AG08396 (cell line): ENCODE measurements around the gene C22orf42.
A peak's percentile ranks its signal among the peaks of the same experiment; 100 is the strongest.
"Not testable (repeated sequence)": the region's sequence is repeated elsewhere in the genome, so short reads cannot be mapped to it uniquely, and the experiment has no call there.

ENCODE experiments used
- DNase-seq: peaks from one replicate; pipeline ENCODE4 v3.0.0; 2012; ENCODE audit warnings: low spot score, mixed read lengths

Gene C22orf42

GRCh38 chr22:32183625-32184024, 24.5 kb upstream of the C22orf42 start:
- DNase-seq: no peak

- DNase-seq: no peak
Observed at GRCh38 chr22:32181043-32181442, 21.9 kb upstream of the C22orf42 start.

GRCh38 chr22:32177221-32177765, 18.2 kb upstream of the C22orf42 start:
- DNase-seq: no peak

GRCh38 chr22:32175683-32176644, 16.9 kb upstream of the C22orf42 start:
- no peak for DNase-seq

GRCh38 chr22:32175115-32175514, 16.0 kb upstream of the C22orf42 start:
- DNase-seq: no peak

GRCh38 chr22:32165681-32166080, 6.6 kb upstream of the C22orf42 start:
- no peak for DNase-seq

GRCh38 chr22:32164075-32164860, 5.2 kb upstream of the C22orf42 start:
- DNase-seq: no peak

- not testable (repeated sequence) for DNase-seq
Observed at GRCh38 chr22:32160411-32160810, 1.3 kb upstream of the C22orf42 start.

GRCh38 chr22:32157632-32158031, 1.5 kb downstream of the C22orf42 start:
- DNase-seq: not testable (repeated sequence)

GRCh38 chr22:32154727-32155126, 4.4 kb downstream of the C22orf42 start:
- not testable (repeated sequence) for DNase-seq

- DNase-seq: not testable (repeated sequence)
Observed at GRCh38 chr22:32151641-32152040, 7.5 kb downstream of the C22orf42 start.

- DNase-seq: not testable (repeated sequence)
Observed at GRCh38 chr22:32150647-32151046, 8.5 kb downstream of the C22orf42 start.

GRCh38 chr22:32148372-32148771, 10.7 kb downstream of the C22orf42 start:
- DNase-seq: not testable (repeated sequence)

GRCh38 chr22:32147128-32147527, 12.0 kb downstream of the C22orf42 start:
- not testable (repeated sequence) for DNase-seq

GRCh38 chr22:32144496-32145274, 14.4 kb downstream of the C22orf42 start:
- no peak for DNase-seq

- no peak for DNase-seq
Observed at GRCh38 chr22:32142600-32142999, 16.5 kb downstream of the C22orf42 start.

- not testable (repeated sequence) for DNase-seq
Observed at GRCh38 chr22:32140688-32141087, 18.4 kb downstream of the C22orf42 start.

- not testable (repeated sequence) for DNase-seq
Observed at GRCh38 chr22:32138576-32138975, 20.5 kb downstream of the C22orf42 start.

- DNase-seq: not testable (repeated sequence)
Observed at GRCh38 chr22:32137731-32138324, 21.3 kb downstream of the C22orf42 start.

- not testable (repeated sequence) for DNase-seq
Observed at GRCh38 chr22:32136881-32137280, 22.2 kb downstream of the C22orf42 start.

GRCh38 chr22:32135958-32136357, 23.1 kb downstream of the C22orf42 start:
- DNase-seq: peak; percentile 32
